Activated CD8-positive, alpha-beta memory T cell treated with anti-CD3 and anti-CD28 coated beads for 48 hours (primary cell): ENCODE results near the gene PRDM11.

Experiments
- DNase-seq, 3 experiments: peaks; one replicate each; pipeline ENCODE4 v3.0.0-alpha.2; 2020; ENCODE audit warnings: low read depth in 2 of 3, low spot score in 2 of 3

The PRDM11 gene

GRCh38 chr11:45259592-45259991 is 113.2 kb downstream of the PRDM11 start:
- DNase-seq: no peak

- DNase-seq: no peak
Measured at GRCh38 chr11:45260071-45260470, 113.6 kb downstream of the PRDM11 start.

GRCh38 chr11:45262900-45263299 is 116.5 kb downstream of the PRDM11 start:
- DNase-seq: no peak

DNA sequence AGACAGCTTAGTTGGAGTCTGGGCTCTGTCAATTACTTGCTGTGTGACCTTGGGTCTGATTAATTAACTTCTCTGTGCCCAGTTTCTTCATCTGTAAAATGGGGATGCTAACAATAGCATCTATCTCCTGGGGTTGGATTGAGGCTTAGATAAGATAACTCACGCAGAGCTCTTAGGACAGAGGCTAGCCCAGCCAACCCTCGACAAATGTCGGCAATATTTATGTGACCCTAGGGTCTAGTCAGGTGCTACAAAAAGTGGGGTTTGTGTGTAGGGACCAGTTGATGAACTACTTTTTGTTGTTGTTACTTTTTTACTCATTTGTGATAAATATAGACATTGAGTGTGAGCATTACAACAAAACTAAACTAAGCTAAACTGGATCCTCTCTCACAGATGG is 117.3 kb downstream of the PRDM11 start:
- DNase-seq: no peak

- no peak for DNase-seq
Measured at GRCh38 chr11:45264839-45265515, 118.5 kb downstream of the PRDM11 start.

DNA sequence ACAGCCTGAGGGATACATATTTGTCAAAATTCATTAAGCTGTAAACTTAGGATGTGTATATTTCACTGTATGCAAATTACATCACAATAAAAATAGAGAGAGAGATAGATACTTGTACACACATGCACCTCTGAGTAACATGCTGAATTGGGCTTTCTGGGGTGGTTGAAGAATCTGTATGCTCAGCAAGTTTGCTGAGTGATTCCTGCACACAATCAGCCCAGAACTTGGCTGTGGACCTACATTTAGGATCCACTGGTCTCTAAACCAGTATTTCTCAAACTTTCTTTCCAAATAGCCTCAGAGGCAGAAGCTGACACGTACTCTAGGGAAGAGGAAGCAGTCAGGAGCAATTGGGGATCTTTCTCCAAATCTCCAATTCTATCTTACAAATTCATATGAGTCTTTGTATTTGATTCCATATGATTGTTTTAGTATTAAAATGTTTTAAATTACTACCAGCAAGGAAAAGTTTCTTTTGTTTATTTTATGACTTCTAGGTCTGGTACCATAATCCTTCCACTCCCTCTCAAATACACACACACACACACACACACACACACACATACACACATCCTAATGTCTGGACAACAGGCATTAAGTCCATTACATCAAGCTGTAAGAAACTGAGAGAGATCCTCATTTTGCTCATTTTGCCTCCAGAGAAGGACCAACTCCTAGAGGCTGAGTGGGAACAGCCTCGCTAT is 119.7 kb downstream of the PRDM11 start:
- DNase-seq: no peak

DNA sequence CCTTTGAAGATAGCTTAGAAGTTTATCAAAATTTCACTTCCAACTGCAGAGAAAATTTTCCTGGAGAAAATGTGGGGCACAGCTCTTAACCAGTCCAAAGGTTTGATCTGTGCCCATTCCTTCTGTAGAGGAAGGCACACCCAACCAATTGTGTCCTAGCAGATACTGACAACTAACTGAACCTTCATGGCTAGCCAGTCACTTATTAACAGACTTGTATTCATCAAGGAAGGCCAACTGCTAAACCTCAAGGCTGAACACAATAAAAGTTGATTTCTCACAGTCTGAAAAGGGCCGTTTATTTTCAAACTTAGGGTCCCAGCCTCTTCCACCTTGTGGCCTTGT is 120.2 kb downstream of the PRDM11 start:
- DNase-seq: no peak

DNA sequence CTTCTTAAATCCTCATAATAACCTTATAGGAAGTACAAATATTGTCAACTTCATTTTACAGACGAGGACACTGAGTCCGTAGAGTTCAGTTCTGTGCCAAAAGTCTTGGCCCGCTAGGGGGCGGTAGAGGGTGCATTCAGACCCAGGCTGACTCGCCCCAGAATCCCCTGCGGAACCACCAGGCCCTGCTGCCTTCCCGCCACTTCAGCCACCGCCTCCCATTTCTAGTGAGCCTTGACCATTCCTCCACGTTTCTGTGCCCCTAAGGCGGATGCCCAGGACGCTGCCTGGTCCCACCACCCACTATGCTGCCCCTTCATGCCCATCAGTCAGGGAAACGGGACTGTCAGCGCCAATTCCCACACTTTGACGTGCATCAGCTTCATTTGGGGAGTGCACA is 120.6 kb downstream of the PRDM11 start:
- DNase-seq: peak in 2 of 3 experiments; percentile 8 to 11

DNA sequence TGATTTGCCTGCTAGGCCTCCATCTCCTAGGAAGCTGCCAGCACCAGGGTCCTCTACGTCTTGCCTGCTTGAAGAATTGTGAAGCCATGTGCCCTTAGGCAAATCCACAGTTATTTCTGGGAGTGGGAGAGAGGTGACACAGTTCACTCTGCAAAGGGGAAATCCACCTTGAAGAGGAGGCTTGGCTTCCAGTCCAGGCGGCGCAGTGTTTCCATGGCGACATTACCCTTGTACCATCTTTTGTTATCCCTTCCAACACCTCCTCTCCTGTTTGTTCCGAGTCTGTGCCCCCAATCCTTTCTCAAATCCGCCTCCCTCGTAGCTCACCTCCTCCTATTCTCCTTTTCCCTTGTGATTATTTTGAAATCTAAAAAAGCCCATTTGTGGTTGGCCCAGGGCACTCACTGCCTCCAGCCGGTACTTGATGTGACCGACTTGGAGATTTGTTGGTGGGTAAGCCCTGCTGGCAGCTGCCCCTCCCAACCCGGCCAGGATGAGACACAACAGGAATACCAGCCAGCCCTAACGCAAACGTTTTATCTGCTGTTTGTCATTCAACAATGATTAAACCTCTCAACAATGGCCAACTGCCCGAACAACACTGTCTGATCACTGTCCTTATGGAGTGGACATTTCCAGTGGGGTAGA is 121.3 kb downstream of the PRDM11 start:
- no peak for DNase-seq

DNA sequence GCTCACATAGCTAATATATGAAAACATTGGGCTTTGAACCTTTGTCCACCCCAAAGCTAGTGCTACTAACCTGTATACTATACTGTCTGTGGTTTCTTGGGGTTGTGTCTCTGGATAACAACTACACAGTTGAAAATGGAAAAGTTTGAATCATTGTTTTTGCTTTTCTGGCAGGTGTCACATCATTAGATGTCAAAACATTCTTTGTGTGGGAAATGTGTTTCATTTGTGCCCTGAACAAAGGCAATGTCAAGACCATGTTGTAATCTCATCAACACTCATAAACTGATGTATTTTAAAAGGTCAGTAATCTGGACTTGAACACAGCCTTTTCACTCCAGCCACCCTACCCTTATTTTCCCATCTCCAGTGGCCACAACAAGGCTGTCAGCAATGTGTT is 123.2 kb downstream of the PRDM11 start:
- no peak for DNase-seq

DNA sequence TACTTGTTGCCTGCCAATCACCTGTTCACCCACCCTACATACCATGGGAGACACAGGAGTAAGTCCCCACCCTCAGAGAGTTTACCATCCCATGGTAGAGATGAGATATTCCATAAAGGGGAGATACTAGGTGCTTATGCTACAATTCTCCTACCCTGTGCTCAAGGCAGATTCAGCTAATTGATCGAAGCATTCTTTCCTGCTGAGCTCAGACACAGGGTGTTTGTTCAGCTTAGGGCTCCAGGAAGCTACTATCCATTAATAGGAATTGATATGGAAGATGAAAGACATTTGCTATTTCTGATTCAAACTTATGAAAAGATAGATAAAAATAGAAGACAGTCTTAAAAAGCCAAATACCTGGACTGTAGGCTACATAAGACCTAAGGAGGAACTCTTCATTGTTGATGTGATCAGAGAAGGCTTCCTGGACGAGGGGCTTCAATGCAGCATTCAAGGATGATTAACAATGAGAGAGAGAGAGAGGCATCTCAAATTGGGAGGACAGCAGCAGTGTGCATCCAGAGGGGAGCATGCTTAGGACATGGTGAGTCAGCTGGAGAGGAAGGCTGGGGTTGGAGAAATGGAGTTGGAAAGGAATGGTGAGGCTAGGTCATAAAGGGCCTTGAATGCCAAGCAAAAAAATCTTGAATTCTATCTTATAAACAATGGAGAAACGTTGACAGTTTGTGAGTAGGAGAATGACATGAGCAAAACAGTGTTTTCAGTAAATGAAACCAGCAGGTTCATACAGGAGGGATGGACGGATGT is 124.7 kb downstream of the PRDM11 start:
- DNase-seq: no peak

- no peak for DNase-seq
Measured at GRCh38 chr11:45272701-45273100, 126.3 kb downstream of the PRDM11 start.

- no peak for DNase-seq
Measured at GRCh38 chr11:45273509-45273908, 127.1 kb downstream of the PRDM11 start.

DNA sequence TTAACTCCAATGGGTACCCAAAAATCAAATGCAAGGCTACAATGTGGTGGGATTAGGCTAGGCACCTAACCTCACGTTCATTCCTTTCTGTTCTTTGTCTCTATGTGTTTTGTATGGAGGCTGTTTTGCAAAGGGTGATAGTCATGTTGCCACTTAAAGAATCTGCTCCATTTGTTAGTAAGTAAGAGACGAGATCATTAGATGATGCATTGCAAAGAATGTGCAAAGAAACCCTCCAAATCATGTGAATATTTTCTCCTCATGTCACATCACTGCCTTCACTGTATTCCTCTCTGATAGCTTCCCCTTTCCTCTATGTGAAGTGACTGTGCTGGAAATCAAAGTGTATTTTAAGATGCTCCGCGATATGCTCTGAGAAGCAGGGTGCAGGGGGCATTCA is 127.8 kb downstream of the PRDM11 start:
- no peak for DNase-seq

GRCh38 chr11:45275828-45276227 is 129.4 kb downstream of the PRDM11 start:
- DNase-seq: no peak

DNA sequence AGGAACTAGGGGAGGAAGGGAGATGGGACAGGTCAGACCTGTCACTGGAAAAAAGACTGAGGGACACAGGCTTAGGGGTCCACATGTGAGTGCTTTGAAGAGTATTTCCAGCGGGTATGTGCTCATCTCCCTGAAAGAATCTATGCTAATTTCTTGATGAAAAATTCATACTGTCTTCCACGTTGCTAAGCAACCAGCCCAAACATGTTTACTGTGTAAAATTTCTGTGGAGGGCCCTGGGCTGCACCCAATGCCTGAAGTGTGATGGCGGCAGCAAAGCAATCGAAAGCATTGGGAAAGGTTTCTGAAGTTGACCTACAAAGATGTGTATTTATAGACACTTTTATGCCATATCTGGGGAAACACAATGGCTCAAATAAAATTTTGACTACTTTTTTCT is 132.3 kb downstream of the PRDM11 start:
- DNase-seq: no peak

DNA sequence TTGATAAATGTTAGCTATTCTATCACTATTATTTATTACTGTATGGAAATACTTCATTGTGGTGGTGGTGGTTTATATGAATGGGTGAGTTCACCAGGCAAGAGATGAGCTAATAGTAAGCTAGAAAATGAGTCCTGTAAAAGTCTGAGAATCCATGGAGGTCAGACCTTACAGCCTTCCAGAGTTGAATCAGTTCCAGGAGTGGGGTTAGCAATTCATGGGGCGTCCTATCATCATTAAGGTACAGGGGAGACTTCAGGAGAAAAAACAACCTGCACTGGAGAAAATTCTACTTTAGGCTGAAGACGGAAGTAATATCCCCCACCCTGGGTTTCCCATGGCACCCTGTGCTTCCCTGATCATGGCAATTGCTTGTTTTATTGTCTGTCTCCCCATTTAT is 133.2 kb downstream of the PRDM11 start:
- no peak for DNase-seq

- DNase-seq: no peak
Measured at GRCh38 chr11:45280449-45280848, 134.0 kb downstream of the PRDM11 start.

DNA sequence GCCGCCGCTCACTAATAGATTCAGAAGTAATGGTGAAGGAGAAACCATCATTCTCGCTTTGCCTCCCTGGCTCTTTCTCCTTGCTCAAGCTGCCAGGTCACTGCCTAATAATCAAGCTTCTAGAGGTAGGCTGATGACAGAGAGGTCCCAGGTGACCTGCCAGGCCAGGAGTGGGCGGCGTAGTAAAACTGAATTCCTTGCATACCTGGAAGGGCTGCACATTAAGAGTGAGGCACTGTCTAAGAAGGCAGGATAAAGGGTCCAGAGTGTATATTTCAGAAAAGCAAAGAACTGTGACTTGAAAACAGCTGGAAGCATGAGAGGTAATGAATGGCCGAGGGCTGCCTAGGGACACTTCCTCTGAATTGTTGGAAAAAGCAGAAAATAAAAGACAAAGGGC is 135.6 kb downstream of the PRDM11 start:
- no peak for DNase-seq
